Esophagus squamous epithelium (tissue), 4 donors: ENCODE data around the gene EFCAB6.

Experiments used
- POLR2A ChIP-seq, 4 donors: fragments of 450-650 bp; IDR thresholded peaks; one replicate each; pipeline ENCODE4 v1.6.1; 2017; ENCODE audit warnings: antibody characterized with exemption in 4 of 4, mild to moderate bottlenecking in 4 of 4, moderate library complexity in 3 of 4
- TF ChIP-seq, protein P1 (sequence below), 6 experiments: fragments of 450-650 bp in 4 of 6; fragments of 200-600 bp in 2 of 6; sonication (generic) in 2 of 6; IDR thresholded peaks; one replicate each; pipeline ENCODE4 v1.5.1; 2016 to 2019; ENCODE audit warnings: antibody characterized with exemption in 6 of 6, mild to moderate bottlenecking in 4 of 6, moderate library complexity in 4 of 6

DNA sequence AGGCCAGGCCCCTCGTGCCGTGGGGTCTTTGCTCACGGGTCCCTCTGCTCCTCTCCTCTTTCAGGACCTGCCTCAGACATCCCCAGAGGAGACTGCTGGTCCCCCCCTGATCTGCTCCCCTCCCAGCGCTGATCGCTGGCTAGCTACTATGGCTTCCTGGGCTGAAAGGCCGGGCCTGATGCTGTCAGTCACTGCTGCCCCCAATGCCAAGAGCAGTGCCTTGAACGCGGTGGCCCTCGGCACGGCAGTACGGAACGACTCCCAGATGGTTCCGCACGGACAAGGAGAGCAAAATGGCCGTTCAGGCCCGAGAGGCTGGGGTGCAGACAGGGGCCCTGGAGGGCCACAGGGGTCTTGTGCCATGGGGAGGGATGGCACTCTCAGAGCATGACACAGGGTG, 28.7 kb upstream of the EFCAB6 start:
- TF ChIP-seq, protein P1, sequence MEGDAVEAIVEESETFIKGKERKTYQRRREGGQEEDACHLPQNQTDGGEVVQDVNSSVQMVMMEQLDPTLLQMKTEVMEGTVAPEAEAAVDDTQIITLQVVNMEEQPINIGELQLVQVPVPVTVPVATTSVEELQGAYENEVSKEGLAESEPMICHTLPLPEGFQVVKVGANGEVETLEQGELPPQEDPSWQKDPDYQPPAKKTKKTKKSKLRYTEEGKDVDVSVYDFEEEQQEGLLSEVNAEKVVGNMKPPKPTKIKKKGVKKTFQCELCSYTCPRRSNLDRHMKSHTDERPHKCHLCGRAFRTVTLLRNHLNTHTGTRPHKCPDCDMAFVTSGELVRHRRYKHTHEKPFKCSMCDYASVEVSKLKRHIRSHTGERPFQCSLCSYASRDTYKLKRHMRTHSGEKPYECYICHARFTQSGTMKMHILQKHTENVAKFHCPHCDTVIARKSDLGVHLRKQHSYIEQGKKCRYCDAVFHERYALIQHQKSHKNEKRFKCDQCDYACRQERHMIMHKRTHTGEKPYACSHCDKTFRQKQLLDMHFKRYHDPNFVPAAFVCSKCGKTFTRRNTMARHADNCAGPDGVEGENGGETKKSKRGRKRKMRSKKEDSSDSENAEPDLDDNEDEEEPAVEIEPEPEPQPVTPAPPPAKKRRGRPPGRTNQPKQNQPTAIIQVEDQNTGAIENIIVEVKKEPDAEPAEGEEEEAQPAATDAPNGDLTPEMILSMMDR (IDR thresholded peaks at IDR 0.05), result no peak
- no peak for TF ChIP-seq POLR2A (IDR thresholded peaks at IDR 0.05)
